Neural progenitor cell (in vitro differentiated cells): ENCODE measurements around the gene MTMR10. TPM values are rescaled to one million over a fixed set of nuclear protein-coding genes. Genes with fewer than 3 reads are reported as not detected.

ENCODE experiments used
- DNase-seq: peaks from one replicate; pipeline ENCODE4 v3.0.0-alpha.2; 2016; ENCODE audit warnings: low spot score
- H2AFZ ChIP-seq: fragments of 200-600 bp; sonication (generic); replicated peaks from 2 replicates; pipeline ENCODE4 v1.6.1; 2016; ENCODE audit warnings: antibody characterized with exemption
- H3F3A ChIP-seq: fragments of 200-600 bp; sonication (generic); 2 replicates; pipeline ENCODE4 v1.6.1; 2016; ENCODE audit warnings: antibody characterized with exemption, low read depth
- H3K27ac ChIP-seq: fragments of 200-600 bp; sonication (generic); 2 replicates; pipeline ENCODE4 v1.5.1; 2016; ENCODE audit warnings: mild to moderate bottlenecking
- H3K27me3 ChIP-seq: fragments of 200-600 bp; sonication (generic); 2 replicates; pipeline ENCODE4 v1.6.1; 2016; ENCODE audit warnings: mild to moderate bottlenecking, moderate library complexity
- H3K36me3 ChIP-seq: fragments of 200-600 bp; sonication (generic); 2 replicates; pipeline ENCODE4 v1.5.1; 2016
- H3K4me1 ChIP-seq: fragments of 200-600 bp; sonication (generic); 2 replicates; pipeline ENCODE4 v1.6.1; 2016; ENCODE audit warnings: mixed run types
- H3K4me2 ChIP-seq: fragments of 200-600 bp; sonication (generic); 2 replicates; pipeline ENCODE4 v1.6.1; 2016
- H3K4me3 ChIP-seq: fragments of 200-600 bp; sonication (generic); 2 replicates; pipeline ENCODE4 v1.5.1; 2016
- H3K79me2 ChIP-seq: fragments of 200-600 bp; sonication (generic); 2 replicates; pipeline ENCODE4 v1.6.1; 2016; ENCODE audit warnings: low read depth
- H3K9ac ChIP-seq: fragments of 200-600 bp; sonication (generic); 2 replicates; pipeline ENCODE4 v1.6.1; 2016
- H3K9me3 ChIP-seq: fragments of 200-600 bp; sonication (generic); 2 replicates; pipeline ENCODE4 v1.5.1; 2016; ENCODE audit warnings: low read depth
- H4K20me1 ChIP-seq: fragments of 200-600 bp; sonication (generic); 2 replicates; pipeline ENCODE4 v1.6.1; 2016; ENCODE audit warnings: low read depth
- H3K27ac Mint-ChIP-seq: 3 replicates; pipeline ENCODE4 v1.8.0; 2021; ENCODE audit warnings: mixed read lengths
- H3K27me3 Mint-ChIP-seq: 2 replicates; pipeline ENCODE4 v1.8.0; 2022; ENCODE audit warnings: low read depth, mild to moderate bottlenecking, inconsistent platforms, moderate library complexity, mixed read lengths; ENCODE audit not compliant: insufficient read depth
- H3K36me3 Mint-ChIP-seq: 3 replicates; pipeline ENCODE4 v1.8.0; 2021; ENCODE audit warnings: mixed read lengths
- H3K4me1 Mint-ChIP-seq: 3 replicates; pipeline ENCODE4 v1.8.0; 2021; ENCODE audit warnings: mixed read lengths
- H3K4me3 Mint-ChIP-seq: 3 replicates; pipeline ENCODE4 v1.8.0; 2021; ENCODE audit warnings: mild to moderate bottlenecking, moderate library complexity, mixed read lengths
- H3K9me3 Mint-ChIP-seq: 3 replicates; pipeline ENCODE4 v1.8.0; 2020; ENCODE audit warnings: mixed read lengths
- CTCF ChIP-seq: fragments of 200-600 bp; sonication (generic); IDR thresholded peaks from 2 replicates; pipeline ENCODE4 v1.5.1; 2017; ENCODE audit warnings: antibody characterized with exemption, mild to moderate bottlenecking
- EZH2 ChIP-seq: fragments of 200-600 bp; sonication (generic); IDR thresholded peaks from 2 replicates; pipeline ENCODE4 v1.6.1; 2017; ENCODE audit warnings: antibody characterized with exemption, mild to moderate bottlenecking, moderate library complexity
- EZH2phosphoT487 ChIP-seq: fragments of 200-600 bp; sonication (generic); IDR thresholded peaks from 2 replicates; pipeline ENCODE4 v1.6.1; 2017; ENCODE audit warnings: antibody characterized with exemption
- total RNA-seq: library from RNA; depleted of rRNA; stranded (reverse); fragments of >200 nt; gene quantifications from 2 replicates; pipeline ENCODE4 v1.2.3, GENCODE V29; 2015; ENCODE audit warnings: low replicate concordance

Gene MTMR10
- 8.8 and 18.7 TPM in 2 replicates for total RNA-seq

- H3K4me3 ChIP-seq = peak within 1 kb of the TSS; percentile 97
- peak within 1 kb of the TSS; percentile 67 for H3K9ac ChIP-seq
- H3K79me2 ChIP-seq = peaks cover 10% of the 10 kb centered on the region
- Mint-ChIP-seq H3K36me3 (peaks cover 3% of the 10 kb centered on the region), H3K27me3 (no peaks in the 10 kb centered on the region), H3K27ac (peak within 1 kb of the TSS; percentile 90), H3K9me3 (no peaks in the 10 kb centered on the region), H3K4me3 (peak within 1 kb of the TSS; percentile 98), H3K4me1 (peaks cover 13% of the 10 kb centered on the region)
- no peaks in the 10 kb centered on the region for H4K20me1 ChIP-seq
- H3F3A ChIP-seq = peaks cover 25% of the 10 kb centered on the region
- no peaks in the 10 kb centered on the region for H3K9me3 ChIP-seq
- TF ChIP-seq EZH2phosphoT487 (no peak), CTCF (peak; percentile 6), EZH2 (no peak)
- no peaks in the 10 kb centered on the region for H3K36me3 ChIP-seq
- H3K27ac ChIP-seq = peak within 1 kb of the TSS; percentile 65
- peak; percentile 91 for DNase-seq
- H3K27me3 ChIP-seq = peaks cover 4% of the 10 kb centered on the region
- peaks cover 10% of the 10 kb centered on the region for H3K4me1 ChIP-seq
- H2AFZ ChIP-seq = peak within 1 kb of the TSS; percentile 90
- peak within 1 kb of the TSS; percentile 79 for H3K4me2 ChIP-seq
These were observed at the start of gene MTMR10 for GRCh38 chr15:30991255-30992235. Gene MTMR10, minus strand, starts transcription at chr15:30991628. Its CDS starts 122 bp downstream, at chr15:30991506.

- H3K4me3 Mint-ChIP-seq = no peak overlapping the region
- H3K4me3 ChIP-seq = no peak overlapping the region
- H3K27ac Mint-ChIP-seq = no peak overlapping the region
- H4K20me1 ChIP-seq = no peaks in the 10 kb centered on the region
- H3K4me1 Mint-ChIP-seq = no peaks in the 10 kb centered on the region
- H3K36me3 ChIP-seq = no peaks in the 10 kb centered on the region
- no peak overlapping the region for H2AFZ ChIP-seq
- no peak overlapping the region for H3K27ac ChIP-seq
- TF ChIP-seq CTCF (no peak), EZH2 (no peak), EZH2phosphoT487 (no peak)
- H3K9me3 Mint-ChIP-seq = peaks cover 2% of the 10 kb centered on the region
- H3K79me2 ChIP-seq = no peaks in the 10 kb centered on the region
- no peaks in the 10 kb centered on the region for H3K36me3 Mint-ChIP-seq
- no peaks in the 10 kb centered on the region for H3K9me3 ChIP-seq
- H3K9ac ChIP-seq = no peak overlapping the region
- no peak overlapping the region for H3K4me2 ChIP-seq
- no peaks in the 10 kb centered on the region for H3K27me3 ChIP-seq
- H3K4me1 ChIP-seq = no peaks in the 10 kb centered on the region
- no peak for DNase-seq
- H3F3A ChIP-seq = no peaks in the 10 kb centered on the region
- H3K27me3 Mint-ChIP-seq = no peaks in the 10 kb centered on the region
These were observed 49.2 kb upstream of the MTMR10 start for GRCh38 chr15:31040611-31041010.

GRCh38 chr15:31039961-31040360 lies 48.5 kb upstream of the MTMR10 start:
- no peak for TF ChIP-seq CTCF
- TF ChIP-seq EZH2phosphoT487 = no peak
- TF ChIP-seq EZH2 = no peak
- Mint-ChIP-seq H3K4me3 (no peak overlapping the region), H3K36me3 (no peaks in the 10 kb centered on the region), H3K4me1 (no peaks in the 10 kb centered on the region), H3K27ac (no peak overlapping the region), H3K9me3 (peaks cover 2% of the 10 kb centered on the region), H3K27me3 (no peaks in the 10 kb centered on the region)
- Histone ChIP-seq H3K9me3 (no peaks in the 10 kb centered on the region), H3K4me1 (no peaks in the 10 kb centered on the region), H3K79me2 (no peaks in the 10 kb centered on the region), H3K36me3 (no peaks in the 10 kb centered on the region), H3K27me3 (no peaks in the 10 kb centered on the region), H2AFZ (no peak overlapping the region), H3F3A (no peaks in the 10 kb centered on the region), H3K4me3 (no peak overlapping the region), H3K9ac (no peak overlapping the region), H4K20me1 (no peaks in the 10 kb centered on the region), H3K4me2 (no peak overlapping the region), H3K27ac (no peak overlapping the region)
- no peak for DNase-seq
